Smooth muscle cell (in vitro differentiated cells): ENCODE data around the gene PDE6A. TPM values are rescaled to one million over a fixed set of nuclear protein-coding genes. Genes with fewer than 3 reads are reported as not detected.
"Not testable (repeated sequence)": the region's sequence is repeated elsewhere in the genome, so short reads cannot be mapped to it uniquely, and the experiment has no call there.

ENCODE experiments used
- DNase-seq: peaks from one replicate; lab custom pipeline; 2025; ENCODE audit not compliant: unreplicated experiment; lab: John Stamatoyannopoulos, UW
- H2AFZ ChIP-seq: fragments of 200-600 bp; sonication (generic); 2 replicates; pipeline ENCODE4 v1.6.0; 2016; ENCODE audit warnings: antibody characterized with exemption, low read depth, mild to moderate bottlenecking
- H3F3A ChIP-seq: fragments of 200-600 bp; sonication (generic); 2 replicates; pipeline ENCODE4 v1.6.0; 2017; ENCODE audit warnings: antibody characterized with exemption, low read depth
- H3K27ac ChIP-seq: fragments of 200-600 bp; sonication (generic); 2 replicates; pipeline ENCODE4 v1.5.1; 2016; ENCODE audit warnings: low read depth, mild to moderate bottlenecking
- H3K27me3 ChIP-seq: fragments of 200-600 bp; sonication (generic); 2 replicates; pipeline ENCODE4 v1.6.1; 2016; ENCODE audit warnings: low read depth, mild to moderate bottlenecking
- H3K36me3 ChIP-seq: fragments of 200-600 bp; sonication (generic); 2 replicates; pipeline ENCODE4 v1.5.1; 2016; ENCODE audit warnings: low read depth
- H3K4me1 ChIP-seq: fragments of 200-600 bp; sonication (generic); 2 replicates; pipeline ENCODE4 v1.5.1; 2016; ENCODE audit warnings: low read depth
- H3K4me2 ChIP-seq: fragments of 200-600 bp; sonication (generic); 2 replicates; pipeline ENCODE4 v1.6.0; 2016; ENCODE audit warnings: mild to moderate bottlenecking
- H3K4me3 ChIP-seq: fragments of 200-600 bp; sonication (generic); 2 replicates; pipeline ENCODE4 v1.5.1; 2016; ENCODE audit warnings: mild to moderate bottlenecking
- H3K79me2 ChIP-seq: fragments of 200-600 bp; sonication (generic); 2 replicates; pipeline ENCODE4 v1.6.0; 2016; ENCODE audit warnings: low read depth, mild to moderate bottlenecking
- H3K9ac ChIP-seq: fragments of 200-600 bp; sonication (generic); 2 replicates; pipeline ENCODE4 v1.6.0; 2016; ENCODE audit warnings: low read depth
- H3K9me3 ChIP-seq: fragments of 200-600 bp; sonication (generic); replicated peaks from 2 replicates; pipeline ENCODE4 v1.5.1; 2016; ENCODE audit warnings: low read depth
- H4K20me1 ChIP-seq: fragments of 200-600 bp; sonication (generic); 2 replicates; pipeline ENCODE4 v1.6.0; 2016; ENCODE audit warnings: low read depth
- WGBS: methylation state at CpG from one replicate; pipeline ENCODE4 v1.1.7; 2016; ENCODE audit warnings: low lambda C conversion rate; 5-methylcytosine and 5-hydroxymethylcytosine counted together
- polyA plus RNA-seq: library from polyadenylated mRNA; unstranded; fragments of >200 nt; fragmentation: Nextera tagmentation; extraction: Ambion mirVana; gene quantifications from 2 replicates; pipeline ENCODE4 v1.2.1, GENCODE V29; 2016
- total RNA-seq: library from RNA; depleted of rRNA; stranded (reverse); fragments of >200 nt; gene quantifications from 2 replicates; pipeline ENCODE4 v1.2.3, GENCODE V29; 2014
- TF ChIP-seq, protein P1 (sequence below): fragments of 200-600 bp; sonication (generic); IDR thresholded peaks from 2 replicates; pipeline ENCODE4 v1.5.1; 2017; ENCODE audit warnings: borderline replicate concordance, mild to moderate bottlenecking, antibody characterized with exemption; ENCODE audit not compliant: insufficient read depth, poor library complexity, severe bottlenecking

The PDE6A gene
- total and polyA plus RNA-seq, 2 experiments from 2014 or later, result 0.05 TPM; not detected in 1

DNA sequence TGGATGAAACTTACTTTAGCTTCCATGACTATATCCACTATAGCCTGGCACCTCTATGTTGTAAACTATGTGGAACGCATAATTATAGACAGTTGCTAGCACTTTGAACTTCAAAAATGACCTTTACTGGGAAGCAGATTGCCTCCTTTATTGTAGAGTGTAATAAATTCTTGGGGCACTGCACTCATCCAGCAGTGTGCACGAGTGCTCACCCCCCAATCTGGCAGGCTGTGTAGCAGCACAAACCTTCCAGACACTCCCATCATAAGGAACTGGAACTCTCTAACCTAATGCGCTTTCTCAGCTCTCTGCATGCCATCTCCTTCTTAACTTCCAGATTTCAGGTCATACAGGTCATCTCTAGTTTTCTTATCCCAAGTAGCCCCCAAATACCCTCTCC, 1.5 kb upstream of the PDE6A start:
- no peak overlapping the region for H2AFZ ChIP-seq
- DNase-seq, result no peak
- H3K9ac ChIP-seq, result no peak overlapping the region
- no peaks in the 10 kb centered on the region for H3K36me3 ChIP-seq
- no peak overlapping the region for H3K4me2 ChIP-seq
- no peak overlapping the region for H3K27ac ChIP-seq
- H3K79me2 ChIP-seq, result no peaks in the 10 kb centered on the region
- TF ChIP-seq, protein P1, sequence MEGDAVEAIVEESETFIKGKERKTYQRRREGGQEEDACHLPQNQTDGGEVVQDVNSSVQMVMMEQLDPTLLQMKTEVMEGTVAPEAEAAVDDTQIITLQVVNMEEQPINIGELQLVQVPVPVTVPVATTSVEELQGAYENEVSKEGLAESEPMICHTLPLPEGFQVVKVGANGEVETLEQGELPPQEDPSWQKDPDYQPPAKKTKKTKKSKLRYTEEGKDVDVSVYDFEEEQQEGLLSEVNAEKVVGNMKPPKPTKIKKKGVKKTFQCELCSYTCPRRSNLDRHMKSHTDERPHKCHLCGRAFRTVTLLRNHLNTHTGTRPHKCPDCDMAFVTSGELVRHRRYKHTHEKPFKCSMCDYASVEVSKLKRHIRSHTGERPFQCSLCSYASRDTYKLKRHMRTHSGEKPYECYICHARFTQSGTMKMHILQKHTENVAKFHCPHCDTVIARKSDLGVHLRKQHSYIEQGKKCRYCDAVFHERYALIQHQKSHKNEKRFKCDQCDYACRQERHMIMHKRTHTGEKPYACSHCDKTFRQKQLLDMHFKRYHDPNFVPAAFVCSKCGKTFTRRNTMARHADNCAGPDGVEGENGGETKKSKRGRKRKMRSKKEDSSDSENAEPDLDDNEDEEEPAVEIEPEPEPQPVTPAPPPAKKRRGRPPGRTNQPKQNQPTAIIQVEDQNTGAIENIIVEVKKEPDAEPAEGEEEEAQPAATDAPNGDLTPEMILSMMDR, result no peak
- no peak overlapping the region for H3K4me3 ChIP-seq
- peaks cover 4% of the 10 kb centered on the region for H3F3A ChIP-seq
- no peaks in the 10 kb centered on the region for H4K20me1 ChIP-seq
- WGBS, result 92% methylated on average over 3 of the region's 3 CpGs
- no peaks in the 10 kb centered on the region for H3K9me3 ChIP-seq
- H3K4me1 ChIP-seq, result peaks cover 3% of the 10 kb centered on the region
- H3K27me3 ChIP-seq, result no peaks in the 10 kb centered on the region

DNA sequence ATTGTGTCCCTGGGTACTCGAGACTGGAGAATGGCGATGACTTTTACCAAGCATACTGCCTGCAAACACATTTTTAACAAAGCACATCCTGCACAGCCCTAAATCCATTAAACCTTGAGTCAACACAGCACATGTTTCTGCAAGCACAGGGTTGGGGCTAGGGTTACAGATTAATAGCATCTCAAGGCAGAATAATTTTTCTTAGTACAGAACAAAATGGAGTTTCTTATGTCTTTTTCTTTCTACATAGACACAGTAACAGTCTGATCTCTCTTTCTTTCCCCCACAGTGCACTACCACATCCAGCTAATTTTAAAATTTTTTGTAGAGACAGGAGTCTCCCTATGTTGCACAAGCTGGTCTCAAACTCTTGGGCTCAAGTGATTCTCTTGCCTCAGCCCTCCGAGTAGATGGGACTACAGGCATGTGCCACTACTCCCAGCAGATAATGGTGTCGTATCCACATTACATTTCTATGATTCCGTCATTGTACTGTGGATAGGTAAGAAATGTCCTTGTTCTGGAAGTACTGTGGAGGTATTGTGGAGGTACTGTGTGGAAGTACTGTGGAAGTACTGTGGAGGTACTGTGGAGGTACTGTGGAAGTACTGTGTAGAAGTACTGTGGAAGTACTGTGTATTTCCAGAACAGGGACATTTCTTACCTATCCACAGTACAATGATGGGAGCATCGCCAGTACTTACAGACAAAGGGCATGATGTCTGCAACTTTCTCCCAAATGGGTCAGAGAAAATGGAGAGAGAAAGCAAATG, 1.2 kb downstream of the PDE6A start:
- not testable (repeated sequence) for H3K4me1 ChIP-seq

DNA sequence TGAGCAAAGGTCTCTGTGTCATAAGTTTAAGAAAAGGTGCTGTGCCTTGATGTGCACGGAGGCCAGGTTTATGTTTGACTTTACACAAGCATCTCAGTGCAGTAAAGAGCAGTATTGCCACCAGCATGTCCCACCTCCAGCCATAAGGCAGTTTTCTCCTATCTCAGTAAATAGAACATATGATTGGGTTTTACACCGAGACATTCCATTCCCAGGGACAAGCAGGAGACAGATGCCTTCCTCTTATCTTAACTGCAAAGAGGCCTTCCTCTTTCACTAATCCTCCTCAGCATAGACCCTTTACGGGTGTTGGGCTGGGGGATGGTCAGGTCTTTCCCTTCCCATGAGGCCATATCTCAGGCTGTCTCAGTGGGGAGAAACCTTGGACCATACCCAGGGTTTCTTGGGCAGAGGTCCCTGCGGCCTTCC, 1.8 kb downstream of the PDE6A start:
- peak overlapping the region; percentile 54 for H3K4me2 ChIP-seq
- H3K9ac ChIP-seq, H3K79me2 ChIP-seq, H3K4me1 ChIP-seq, DNase-seq, H3K9me3 ChIP-seq, H3K36me3 ChIP-seq, H4K20me1 ChIP-seq, H3K27me3 ChIP-seq, H2AFZ ChIP-seq, H3K4me3 ChIP-seq: not testable (repeated sequence)
- peaks cover 13% of the 10 kb centered on the region for H3F3A ChIP-seq
- peak overlapping the region; percentile 37 for H3K27ac ChIP-seq
- 36% methylated on average over 4 of the region's 4 CpGs for WGBS

More for the DNA sequence above, 1.2 kb downstream of the PDE6A start:
- not testable (repeated sequence) for DNase-seq, H3K36me3 ChIP-seq, H4K20me1 ChIP-seq, H3K9ac ChIP-seq, H2AFZ ChIP-seq, H3K79me2 ChIP-seq, H3K9me3 ChIP-seq, H3K4me3 ChIP-seq, H3K27me3 ChIP-seq
- Histone ChIP-seq H3K4me2 (peak overlapping the region; percentile 54), H3F3A (peaks cover 13% of the 10 kb centered on the region), H3K27ac (peak overlapping the region; percentile 37)
- 60% methylated on average over 6 of the region's 6 CpGs for WGBS

DNA sequence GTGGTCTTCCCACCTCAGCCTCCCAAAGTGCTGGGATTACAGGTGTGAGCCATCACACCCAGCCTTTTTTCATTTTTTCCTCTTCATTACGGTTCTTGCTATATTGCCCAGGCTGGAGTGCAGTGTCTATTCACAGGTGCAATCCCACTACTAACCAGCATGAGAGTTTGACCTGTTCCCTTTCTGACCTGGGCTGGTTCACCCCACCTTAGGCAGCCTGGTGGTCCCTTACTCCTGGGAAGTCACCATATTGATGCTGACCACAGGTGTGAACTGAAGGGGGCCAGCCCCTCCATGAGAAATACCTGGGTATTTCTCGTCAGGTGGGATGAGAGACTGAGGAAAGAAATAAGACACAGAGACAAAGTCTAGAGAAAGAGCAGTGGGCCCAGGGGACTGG, 2.4 kb downstream of the PDE6A start:
- H3K4me2 ChIP-seq, result no peak overlapping the region
- peaks cover 3% of the 10 kb centered on the region for H3K4me1 ChIP-seq
- WGBS, result 96% methylated on average over 2 of the region's 2 CpGs

More for the DNA sequence above, 2.4 kb downstream of the PDE6A start:
- H3K79me2 ChIP-seq, result no peaks in the 10 kb centered on the region
- H3K9me3 ChIP-seq, result no peaks in the 10 kb centered on the region
- H3K27me3 ChIP-seq, result no peaks in the 10 kb centered on the region
- H3K4me3 ChIP-seq, result no peak overlapping the region
- no peak overlapping the region for H3K27ac ChIP-seq
- DNase-seq, result no peak
- H2AFZ ChIP-seq, result no peak overlapping the region
- H3K36me3 ChIP-seq, result no peaks in the 10 kb centered on the region
- no peaks in the 10 kb centered on the region for H4K20me1 ChIP-seq
- TF ChIP-seq, protein P1, result no peak
- H3K9ac ChIP-seq, result no peak overlapping the region
- H3F3A ChIP-seq, result peaks cover 13% of the 10 kb centered on the region
